Ecto neural progenitor cell (in vitro differentiated cells): ENCODE data around the gene KCNG2.

Experiments
- DNase-seq: peaks from one replicate; pipeline ENCODE4 v3.0.0-alpha.2; 2018; ENCODE audit warnings: low spot score

The KCNG2 gene

DNA sequence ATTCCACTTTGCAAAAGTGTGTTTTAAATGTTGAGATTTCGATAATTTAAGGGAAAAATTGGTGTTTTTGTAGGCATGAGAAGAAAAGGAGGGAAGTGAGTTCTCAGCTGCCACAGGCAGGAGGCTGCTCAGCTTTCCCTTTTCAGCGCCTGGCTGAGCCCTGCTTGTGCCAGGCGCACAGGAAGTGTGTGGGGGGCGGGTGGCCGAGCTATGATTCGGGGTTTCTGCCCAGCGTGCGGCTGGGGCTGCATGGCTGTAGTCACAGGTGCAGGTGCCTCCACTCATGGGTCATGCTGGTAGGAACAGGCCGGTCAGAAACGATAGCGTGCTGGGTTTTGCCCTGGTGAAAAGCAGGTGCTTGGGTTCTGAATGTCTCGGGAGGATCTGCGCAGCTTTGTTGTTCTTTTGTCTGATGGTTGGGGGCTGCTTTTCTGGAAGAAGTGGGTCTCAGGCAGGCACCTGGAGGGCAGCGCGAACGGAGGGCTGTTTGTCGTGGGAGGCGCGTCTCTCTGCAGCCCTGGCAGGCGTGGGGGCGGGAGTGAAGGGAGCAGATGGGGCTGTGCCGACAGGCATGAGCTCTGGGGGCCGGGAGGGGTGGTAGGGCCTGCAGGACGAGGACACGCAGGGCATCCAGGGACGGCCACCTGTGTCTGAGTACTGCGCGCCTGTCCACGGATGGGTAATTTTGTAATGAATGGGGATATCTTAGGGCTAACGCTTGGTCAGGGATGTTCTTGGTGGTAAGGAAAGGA lies 2.1 kb downstream of the KCNG2 start:
- no peak for DNase-seq

DNA sequence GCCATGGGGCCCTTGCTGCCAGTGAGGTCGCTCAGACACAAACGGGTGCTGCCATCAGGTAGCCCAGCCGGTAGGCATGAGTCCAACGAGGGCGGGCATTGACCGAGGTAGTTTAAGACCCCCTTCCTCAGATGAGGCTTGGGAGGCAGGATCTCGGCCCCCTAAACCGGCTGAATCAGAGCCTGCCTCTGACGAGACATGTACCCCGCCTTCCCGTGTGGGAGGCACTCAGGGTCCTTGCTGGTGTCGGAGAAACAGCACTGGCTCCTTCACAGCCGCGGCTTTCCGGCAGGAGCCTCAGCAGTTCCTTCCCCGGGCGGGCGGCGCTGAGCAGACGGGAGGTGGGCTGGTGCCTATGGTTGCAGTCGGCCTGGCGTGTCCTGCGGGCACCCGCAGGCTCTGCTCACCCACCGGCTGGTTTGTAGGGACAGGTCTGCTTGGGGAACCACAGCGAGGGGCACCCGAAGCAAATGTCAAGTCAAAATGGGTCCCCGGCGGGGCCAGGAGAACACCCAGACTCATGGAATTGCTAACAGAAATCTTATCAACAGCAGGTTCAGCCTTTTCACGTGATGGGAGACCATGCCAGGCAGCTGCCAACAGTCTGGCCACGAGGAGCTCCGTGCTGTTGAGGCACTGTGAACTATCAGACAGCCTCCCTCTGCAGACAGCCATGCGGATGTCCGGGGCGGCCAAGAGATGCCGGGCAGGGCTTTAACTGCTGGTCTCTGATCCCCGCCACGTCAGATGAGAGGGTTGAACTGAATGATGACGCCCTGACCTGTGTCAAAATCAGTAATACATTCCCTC lies 2.8 kb downstream of the KCNG2 start:
- DNase-seq = no peak

DNA sequence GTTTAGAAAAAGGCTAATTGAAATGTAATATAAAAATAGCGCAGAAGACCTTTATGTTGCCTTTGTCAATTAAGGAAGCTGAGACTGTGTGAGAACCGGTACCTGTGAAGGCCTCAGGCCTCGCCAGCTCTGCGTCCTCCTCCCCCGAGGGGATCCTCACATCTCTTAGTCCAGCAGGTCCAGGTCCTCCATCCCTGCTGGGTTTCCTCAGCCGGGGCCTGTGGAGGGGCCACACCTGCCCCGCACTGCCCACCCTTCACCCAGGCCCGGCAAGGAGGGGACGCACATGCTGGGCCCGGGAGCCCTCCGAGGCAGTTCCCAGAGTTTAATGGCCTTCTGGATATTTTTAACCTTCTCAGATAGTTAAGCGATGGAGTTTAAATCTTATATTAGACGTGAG lies 3.5 kb downstream of the KCNG2 start:
- no peak for DNase-seq

DNA sequence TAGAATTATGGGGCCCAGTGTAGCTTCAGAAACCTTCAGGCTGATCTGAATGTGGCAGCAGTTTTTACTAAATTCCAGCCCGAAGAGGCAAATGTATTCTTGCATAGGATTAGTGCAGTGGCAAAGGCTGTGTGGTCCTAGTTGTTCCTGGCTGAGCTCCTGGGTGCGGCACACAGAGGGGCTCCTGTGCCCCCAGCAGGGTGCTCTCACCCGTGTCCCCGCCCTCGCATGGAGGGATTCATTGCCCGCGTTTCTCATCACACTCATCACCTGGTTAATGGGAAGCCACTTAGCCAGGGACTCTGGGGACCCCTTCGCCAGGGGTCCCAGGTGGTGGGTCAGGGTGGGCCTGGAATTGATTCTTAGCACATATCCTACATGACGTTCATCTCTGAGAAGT lies 3.9 kb downstream of the KCNG2 start:
- no peak for DNase-seq

DNA sequence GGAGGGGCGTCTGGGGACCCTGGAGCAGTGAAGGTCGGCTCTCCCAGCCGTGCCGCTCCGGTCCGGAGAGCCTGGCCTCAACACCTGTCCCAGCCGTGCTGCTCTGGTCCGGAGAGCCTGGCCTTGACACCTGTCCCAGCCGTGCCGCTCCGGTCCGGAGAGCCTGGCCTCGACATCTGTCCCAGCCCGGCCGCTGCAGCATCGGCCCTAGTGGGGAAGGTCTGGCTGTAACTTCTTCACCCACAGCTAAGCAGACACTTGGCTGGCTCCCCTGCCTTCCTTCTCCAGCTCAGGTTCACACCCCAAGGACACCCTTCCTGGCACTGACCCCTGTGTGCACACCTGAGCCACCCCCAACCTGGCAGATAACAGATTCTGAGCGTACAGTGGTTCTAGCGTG lies 4.6 kb downstream of the KCNG2 start:
- no peak for DNase-seq

DNA sequence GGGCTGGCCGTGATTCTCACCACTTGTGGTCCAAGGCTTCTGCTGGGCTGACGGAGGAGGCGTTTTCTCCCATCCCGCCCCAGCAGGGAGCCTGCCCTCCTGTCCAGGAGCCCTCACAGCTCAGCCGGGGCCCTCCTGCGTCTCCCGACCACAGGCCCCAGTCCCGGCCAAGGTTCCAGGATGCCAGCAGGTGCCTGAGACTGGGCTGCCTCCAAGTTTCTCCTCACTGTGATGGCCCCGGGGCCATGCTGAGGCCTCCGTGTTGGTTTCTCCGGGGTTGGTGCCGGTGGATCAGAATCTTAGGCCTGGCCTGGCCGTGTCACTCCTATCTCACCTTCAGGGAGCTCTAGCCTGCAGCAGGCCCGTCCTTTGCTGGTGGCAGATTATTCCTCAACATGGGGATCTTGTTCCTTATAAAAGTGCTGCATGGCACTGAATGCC lies 5.9 kb downstream of the KCNG2 start:
- no peak for DNase-seq

DNA sequence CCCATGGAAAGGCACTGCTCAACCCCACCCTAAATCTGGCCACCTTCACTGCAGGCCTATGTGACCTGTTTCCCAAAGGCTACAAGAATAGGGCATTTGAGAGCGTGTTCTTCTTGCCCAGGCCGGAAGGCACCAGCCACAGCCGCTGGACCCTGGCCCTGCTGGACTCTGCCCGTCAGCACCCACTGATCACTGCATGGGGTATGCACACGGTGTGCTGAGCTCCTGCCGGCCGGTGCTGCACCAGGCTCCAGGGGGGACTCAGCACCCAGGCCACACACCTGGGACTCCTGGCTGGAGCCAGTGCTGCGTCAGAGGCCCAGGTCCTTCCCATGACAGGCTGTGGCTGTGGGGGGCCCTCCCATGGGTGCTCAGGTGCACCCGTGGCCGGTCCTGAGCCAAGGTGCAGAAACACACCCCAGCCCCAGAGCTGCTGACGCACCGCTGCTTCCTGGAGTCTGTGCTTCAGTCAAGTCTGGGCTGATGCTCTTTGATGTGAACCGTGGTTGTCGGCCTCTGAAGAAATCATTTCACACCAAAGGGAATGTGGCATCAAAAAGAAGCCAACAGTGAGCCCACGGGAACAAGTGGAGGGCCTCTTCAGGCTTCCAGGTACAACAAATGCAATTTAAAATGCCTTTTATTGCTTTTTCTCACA lies 6.5 kb downstream of the KCNG2 start:
- DNase-seq = no peak

DNA sequence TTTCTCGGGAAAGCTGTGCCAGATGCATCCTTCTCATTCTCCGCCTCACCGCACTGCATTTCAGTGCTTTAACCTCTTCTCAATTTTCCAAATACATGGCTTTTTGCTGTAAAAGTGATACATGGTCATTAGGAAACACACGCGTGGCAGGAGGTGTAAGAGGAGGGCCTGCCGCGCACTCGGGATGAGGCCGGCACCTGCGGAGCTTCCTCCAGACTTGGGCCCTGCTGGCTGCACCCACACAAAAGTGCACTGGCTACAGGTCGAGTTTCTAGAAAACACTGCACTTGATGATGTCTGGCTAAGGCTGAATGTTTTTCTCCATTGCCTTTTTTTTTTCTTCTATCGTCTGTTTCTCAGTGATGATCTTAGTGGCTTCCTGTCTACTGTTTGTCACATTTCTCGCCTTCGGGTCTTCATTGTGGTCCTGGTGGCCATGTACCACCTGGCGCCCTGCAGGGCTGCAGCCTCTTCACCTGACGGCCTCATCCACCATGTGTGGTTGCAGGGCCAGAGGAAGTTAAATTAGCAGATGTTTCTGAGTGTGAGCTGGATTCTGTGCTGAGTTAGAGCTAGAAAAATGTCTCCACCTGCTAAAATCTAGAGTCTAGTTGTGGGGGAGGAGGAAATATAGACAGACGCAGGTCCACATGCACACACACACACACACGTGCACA lies 7.6 kb downstream of the KCNG2 start:
- DNase-seq = no peak

DNA sequence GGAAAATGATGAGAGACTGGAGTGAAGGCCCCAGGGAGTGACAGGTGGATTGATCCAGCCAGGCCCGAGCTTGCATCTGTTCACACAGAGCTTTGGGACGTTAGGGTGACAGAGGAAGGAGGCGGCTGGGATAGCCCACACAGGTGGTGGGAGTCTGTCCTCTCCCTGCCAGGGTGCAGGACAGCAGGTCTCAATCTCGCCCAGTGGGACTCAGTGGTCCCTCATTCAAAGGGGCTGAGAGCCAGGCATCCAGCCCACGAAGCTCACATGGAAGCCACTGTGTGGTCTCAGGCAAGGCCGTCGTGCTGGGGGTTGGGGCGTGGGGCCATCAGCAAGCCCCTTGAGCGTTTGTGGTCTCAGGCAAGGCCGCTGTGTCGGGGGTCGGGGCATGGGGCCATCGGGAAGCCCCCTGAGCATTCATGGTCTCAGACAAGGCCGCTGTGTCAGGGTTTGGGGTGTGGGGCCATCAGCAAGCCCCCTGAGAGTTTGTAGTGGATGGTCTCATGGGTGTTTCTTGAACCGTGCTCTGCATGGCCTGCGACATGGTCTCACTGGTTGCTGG lies 8.3 kb downstream of the KCNG2 start:
- DNase-seq = no peak

DNA sequence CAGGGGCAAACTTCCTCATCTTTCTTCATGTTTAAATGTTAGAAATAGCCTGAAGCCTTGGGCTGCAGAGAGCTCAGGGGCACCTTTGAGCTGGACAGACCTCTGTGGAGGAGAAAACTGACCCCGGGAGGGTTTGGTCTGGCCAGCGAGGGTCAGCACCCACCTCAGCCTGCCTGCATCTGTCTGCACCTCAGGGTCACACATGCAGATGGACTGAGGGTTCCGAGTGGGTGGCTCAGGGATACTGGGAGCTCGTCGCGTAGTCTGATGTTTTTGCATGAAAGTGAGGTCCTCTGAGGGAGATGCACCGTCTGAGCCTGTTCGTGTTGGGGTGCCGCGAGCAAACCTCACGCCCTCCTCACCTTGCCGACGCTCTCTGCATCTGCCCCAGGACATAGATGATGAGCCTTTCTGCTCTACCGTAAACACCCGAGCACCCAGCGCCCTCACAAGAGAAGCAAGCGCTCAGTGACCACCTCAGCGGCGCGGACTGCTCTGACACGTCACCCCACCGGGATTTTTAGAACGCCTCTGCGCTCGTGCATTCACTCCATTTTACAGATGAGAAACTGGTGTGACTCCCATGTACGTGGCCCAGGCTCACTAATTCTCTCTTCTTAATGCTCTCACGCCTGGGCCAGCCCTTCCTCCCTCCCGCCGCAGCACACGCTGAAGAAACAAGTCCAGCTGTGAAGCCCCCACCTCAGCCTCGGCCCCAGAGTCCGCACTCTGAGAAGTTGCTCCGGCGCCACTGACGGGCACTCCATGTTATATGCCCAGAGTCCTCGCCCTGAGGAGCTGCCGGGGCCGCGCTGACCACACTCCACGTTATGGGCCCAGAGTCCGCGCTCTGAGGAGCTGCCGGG lies 9.5 kb downstream of the KCNG2 start:
- DNase-seq = no peak

DNA sequence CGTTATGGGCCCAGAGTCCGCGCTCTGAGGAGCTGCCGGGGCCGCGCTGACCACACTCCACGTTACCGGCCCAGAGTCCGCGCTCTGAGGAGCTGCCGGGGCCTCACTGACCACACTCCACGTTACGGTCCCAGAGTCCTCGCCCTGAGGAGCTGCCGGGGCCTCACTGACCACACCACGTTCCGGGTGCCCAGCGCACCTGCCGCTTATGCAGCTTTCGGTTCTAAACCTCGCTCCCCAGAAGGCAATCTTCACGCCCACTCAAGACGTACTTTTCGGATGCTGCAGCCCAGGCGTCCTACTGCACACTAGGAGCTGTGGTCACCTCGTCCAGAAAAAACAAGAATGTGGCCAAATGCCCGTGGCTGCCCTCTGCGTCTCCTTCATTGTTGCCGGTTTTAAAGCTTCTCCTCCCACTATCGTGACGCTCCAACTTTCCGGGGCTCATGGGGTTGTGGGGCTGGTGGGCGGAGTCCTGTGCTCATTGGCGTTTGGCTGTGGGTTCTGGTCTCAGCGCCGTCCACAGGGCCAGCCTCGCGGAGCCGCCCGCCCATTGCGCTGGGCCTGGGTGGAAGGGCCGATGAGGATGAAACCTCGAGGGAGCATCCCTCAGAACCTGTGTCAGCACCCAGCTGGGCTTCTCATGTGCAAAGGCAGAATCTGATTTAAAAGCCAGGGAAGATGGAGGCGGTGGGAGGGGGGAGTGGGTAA lies 11.9 kb downstream of the KCNG2 start:
- no peak for DNase-seq

DNA sequence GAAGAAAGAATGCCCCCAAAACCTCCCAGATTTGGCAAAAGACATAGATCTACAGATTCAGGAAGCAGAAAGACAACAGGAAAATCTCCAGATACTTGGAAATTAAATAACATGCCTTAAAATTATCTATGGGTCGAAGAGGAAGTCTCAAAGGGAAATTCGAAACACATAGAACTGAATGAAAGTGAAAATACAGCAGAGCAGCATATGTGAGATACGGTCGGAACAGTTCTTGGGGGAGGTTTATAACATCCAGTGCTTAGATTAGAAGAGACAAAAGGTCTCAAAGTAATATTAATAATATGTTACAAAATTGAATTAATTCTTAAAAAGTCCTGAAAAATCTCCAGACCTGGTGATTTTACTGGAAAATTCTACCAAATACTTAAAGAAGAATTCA lies 14.3 kb downstream of the KCNG2 start:
- DNase-seq = no peak

DNA sequence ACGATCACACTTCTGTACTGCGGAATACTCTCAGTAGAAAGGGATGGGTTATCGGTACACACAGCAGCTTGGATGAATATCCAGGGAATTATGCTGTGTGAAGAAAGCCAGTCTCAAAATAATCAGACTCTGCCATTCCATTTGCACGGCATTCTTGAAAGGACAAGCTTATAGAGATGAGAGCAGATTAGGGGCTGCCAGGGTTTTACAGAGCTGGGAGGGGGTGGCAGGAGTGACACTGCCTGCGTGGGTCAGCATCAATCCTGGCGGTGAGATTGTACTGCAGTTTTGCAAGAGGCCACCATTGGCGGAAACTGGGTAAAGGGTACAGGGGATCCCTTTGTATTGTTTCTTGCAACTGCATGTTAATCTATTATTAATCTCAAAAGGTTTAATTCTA lies 16.6 kb downstream of the KCNG2 start:
- DNase-seq = no peak

DNA sequence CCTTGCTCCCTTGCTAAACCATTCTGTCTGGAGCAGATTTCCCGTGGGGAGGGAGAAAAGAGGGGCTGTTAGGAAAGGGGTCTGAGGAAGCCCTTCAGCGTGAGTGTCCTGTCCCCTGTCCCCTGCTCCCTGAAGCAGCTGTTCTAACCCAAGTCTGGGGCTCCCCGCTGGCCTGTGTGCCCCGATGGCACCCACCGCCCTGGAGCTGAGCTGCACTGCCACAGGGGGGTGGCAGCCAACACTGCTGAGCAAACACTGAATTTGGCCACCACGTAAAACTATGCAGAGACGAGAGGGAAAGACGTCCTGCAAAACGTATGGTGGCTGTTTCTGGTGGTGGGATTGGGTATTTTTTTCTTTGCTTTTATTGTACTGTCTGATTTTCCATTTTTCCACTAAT lies 17.9 kb downstream of the KCNG2 start:
- no peak for DNase-seq

DNA sequence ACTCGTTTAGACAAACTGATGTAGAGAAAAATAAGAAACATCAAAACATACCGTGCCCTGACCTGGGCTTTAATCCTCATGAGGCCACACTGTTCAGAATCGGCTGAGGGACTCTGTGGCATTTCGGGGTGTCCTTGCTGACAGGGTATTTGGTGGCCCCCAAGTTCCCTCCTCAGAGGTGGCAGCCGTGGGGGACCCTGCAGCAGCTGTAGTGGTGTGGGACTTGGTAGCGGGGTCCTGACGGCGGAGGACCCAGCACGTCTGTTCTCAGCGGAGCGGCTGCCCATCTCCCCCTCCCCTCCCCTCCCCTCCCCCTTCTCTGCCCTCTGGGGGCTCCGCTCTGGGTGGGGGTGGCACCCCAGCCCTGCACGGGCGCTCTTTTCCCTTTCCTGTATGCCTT lies 18.4 kb downstream of the KCNG2 start:
- no peak for DNase-seq

DNA sequence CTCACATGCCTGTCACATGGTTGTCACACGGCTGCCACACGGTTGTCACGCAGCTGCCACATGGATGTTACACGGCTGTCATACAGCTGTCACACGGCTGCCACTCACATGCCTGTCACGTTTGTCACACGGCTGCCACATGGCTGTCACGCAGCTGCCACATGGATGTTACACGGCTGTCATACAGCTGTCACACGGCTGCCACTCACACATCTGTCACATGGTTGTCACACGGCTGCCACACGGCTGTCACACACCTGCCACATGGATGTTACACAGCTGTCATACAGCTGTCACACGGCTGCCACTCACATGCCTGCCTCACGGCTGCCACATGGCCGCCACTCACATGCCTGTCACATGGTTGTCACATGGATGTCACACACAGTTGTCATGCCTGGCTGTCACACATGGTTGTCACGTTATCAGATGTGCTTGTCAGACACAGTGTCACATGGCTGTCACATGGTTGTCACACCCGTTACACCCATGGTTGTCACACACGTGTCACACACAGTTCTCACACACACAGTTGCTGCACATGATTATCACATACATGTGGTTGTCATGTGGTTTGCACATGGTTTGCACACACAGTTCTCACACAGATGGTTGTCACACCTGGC lies 19.4 kb downstream of the KCNG2 start:
- no peak for DNase-seq

DNA sequence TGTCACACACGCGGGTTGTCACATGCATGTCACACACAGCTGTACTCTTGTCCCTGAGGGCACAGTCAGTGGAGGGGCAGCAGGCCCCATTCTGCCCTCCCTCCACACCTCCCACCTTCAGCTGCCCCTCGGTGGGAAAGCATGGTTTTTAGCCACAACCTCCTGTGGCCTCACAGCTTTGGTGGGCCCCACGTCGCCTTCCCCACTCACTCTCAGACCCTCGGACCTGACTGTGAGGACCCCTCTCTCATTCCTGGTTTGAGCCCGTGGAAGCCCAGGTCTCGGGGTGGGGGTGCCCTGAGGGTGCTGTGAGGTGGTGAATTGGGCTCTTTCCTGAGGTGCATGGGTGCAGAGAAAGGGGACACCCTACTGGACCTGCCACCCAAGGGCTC lies 19.9 kb downstream of the KCNG2 start:
- no peak for DNase-seq

DNA sequence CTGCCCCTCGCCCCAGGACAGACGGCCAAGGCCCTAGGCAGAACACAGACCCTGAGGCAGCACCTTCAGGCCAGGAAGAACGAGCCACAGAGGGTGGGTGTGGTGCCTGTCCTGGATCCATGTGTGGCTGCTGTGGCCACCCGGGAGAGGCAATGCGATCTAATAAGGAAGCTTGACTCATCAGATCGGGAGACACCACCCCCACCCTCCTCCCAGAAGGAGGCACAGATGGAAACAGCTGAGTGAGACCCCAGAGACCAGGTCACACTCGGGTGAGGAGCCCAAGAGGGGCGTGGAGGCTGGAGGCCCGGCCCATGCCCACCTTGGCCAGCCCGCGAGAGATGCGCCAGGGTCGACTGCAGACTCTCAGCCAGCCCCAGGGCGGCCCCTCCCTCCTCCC lies 20.3 kb downstream of the KCNG2 start:
- DNase-seq = no peak

DNA sequence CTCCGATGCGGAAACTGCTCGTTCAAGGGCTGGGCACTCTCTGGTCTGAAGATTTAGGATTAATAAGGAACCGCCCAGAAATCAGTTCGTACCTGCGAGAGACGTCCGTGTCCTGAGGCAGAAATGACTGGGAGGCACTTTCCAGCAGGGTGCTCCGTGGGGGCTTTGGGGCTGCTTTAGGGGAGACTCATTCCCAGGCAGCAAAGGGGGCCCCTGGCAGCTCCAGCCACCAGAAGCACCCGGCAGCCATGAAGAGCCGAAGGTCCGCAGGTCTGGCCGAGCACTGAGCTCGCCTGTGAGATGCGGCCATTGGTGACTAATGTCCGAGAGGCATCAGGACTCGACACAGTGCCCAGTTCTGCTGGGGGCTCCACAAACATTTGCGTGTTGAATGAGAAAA lies 20.9 kb downstream of the KCNG2 start:
- no peak for DNase-seq
